ENCODE measurements around the gene TARM1.

DNA sequence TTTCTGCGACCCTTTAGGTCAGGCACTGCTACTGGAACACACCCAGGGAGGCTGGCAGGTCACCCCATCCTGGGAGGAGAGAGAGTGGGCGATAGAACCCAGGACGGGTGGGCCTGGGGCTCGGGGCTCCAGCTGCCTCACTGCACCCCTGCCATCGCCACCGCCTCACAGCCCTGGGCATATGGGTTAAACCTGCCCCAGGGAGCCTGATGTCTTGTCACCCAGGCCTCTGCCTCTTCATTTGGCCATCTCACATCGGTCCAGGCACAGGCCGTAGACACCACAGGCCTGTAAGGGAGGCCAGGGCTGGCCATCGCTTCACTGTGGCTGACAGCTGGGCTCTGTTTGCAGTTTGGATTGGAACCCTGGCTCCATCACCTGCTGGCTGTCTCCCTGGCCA lies 44.5 kb upstream of the TARM1 start:
- TF ChIP-seq CTCF (IDR thresholded peaks at IDR 0.05): no peak
- no peak for TF ChIP-seq EP300 (IDR thresholded peaks at IDR 0.05)
- no peak for TF ChIP-seq POLR2AphosphoS5 (IDR thresholded peaks at IDR 0.05)

Data from esophagus muscularis mucosa (tissue), 4 donors.